Measurements from ENCODE around the gene DSCAML1.

The DSCAML1 gene

GRCh38 chr11:117544130-117544800 is 252.8 kb downstream of the DSCAML1 start:
- peak; percentile 31 for DNase-seq

- DNase-seq: no peak
These were observed 255.8 kb downstream of the DSCAML1 start for GRCh38 chr11:117541211-117541610.

DNA sequence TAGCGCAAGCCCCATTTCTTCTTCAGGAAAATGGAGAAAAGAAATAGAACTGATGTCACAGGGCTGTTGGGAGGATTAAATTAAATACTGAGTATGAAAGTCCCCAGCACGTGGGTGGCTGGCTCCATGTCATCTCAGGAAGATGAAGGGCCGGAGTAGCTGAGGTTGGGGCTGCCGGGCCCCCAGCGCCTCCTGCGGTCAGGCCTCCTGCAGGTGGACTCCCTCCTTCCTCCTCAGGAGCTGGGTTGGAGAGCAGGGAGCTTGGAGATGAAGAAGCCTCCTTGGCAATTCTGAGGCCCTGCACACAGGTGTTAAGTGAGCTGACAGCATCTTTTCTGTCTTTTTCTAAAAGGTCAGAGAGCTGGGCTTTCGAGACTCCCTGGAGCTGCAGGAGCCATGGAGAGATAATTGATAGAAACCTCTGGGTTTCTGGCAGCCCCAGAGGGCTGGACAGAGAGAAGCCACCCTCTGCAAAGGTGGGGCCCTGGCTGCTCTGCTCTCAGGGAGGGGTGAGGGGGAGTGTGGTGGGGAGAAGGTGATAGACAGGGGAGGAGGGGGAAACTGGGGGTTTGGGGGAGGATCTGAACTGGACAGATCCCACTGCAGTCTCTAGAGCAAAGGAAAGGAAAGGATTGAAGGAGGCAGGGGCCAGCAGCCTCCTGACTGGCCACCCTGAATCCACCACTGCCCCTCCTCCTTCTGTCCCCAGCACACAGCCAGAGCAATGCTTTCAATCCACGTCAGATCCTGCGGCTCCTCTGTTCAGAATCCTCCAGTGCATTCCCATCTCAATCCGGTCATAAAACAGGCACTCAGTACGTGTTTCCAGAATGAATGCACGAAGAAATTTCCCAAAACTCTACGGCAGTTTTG is 258.5 kb downstream of the DSCAML1 start:
- peak; percentile 22 for DNase-seq

DNA sequence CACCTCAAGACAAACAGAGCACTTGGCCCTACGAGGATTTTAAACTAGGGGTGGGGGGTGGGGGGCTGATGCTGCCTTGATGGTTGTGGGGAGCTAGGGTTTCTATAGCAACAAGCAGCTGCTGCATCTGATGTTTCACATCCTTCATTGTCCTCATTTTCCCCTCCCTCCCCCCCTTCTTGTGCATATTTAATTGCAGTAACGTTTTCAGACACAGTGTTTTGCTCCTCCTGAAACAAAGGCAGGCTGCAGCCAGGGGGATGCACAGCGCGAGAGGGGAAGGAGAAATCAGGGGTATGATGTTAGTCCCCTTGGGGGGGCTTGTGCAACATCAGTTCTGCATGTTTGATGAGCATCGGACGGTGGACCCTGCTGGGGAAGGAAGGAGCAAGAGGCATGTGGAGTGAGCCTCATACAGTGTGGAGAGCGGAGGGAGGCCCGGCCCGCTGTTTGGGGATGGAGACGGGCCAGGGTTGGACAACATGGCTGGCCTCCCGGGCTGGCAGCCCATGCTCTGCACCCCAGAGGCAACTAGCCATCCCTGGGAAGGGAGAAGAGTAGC is 261.1 kb downstream of the DSCAML1 start:
- DNase-seq: peak; percentile 44

GRCh38 chr11:117535201-117535849 is 261.7 kb downstream of the DSCAML1 start:
- DNase-seq: peak; percentile 72

- DNase-seq: no peak
These were observed 264.4 kb downstream of the DSCAML1 start for GRCh38 chr11:117532568-117532967.

DNA sequence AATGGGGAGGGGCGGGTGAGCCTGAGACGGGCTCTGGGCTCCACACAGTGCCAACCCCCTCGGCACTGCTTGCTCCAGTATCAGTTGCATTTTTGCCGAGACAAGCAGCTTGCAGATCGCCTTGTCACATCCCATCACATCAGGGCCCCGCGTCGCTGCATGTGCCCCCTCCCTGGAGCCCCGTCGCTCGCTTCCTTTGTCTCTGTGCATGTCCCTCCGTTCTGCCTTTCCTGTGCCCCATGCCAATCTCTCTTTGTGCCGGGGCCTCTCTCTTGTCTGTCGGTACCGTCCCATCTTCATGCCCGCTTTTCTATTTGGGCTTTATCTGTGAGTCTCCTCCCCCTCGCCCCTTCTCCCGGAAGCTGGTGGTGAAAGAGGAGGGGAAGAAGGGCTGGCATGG is 267.2 kb downstream of the DSCAML1 start:
- no peak for DNase-seq

DNA sequence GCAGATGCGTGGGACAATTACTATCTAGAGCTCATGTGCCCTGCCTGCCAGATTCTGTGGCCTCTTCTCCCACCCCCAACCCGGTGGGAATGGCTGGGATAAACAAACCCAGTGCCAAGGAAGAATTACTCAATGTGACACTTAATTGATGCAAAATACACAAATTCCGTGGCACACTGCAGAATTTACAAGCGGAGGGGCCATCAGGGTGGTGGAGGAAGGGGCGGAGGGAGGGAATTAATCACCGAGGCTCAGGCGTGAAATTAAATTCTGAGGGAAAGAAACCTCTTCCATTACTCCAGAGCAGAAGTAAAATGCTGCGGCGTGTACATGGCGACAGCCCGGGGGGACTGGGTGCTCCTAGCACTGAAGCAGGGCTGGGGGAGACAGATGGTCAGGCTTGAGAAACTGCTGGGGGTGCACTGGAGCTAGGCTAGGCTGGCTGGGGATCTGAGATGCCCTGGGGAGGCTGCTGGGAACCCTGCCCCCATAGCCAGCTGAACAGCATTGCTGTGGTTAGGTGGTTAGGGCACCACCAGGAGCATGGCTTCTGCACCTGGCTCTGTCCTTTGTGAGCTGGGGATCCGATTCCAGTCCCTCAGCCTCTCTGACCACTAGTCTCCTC is 268.8 kb downstream of the DSCAML1 start:
- DNase-seq: peak; percentile 87

DNA sequence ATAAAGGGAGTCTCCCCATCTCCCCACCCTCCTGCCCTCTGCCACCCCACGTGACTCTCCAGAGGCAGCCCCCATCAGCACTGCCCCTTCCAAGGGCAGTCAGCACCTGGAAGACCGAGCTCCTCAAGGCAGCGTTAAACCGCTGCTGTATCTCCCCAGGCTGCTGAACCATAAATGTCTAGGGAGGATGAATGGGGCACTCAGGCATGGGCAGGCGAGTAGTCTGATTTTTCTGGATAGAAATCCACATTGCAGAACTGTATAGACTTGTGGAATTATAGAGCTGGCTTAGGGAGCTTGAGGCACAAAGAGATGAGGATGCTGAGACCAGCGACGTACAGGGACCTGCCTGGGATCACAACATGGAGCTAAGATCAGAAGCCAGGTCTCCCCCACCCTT is 269.7 kb downstream of the DSCAML1 start:
- DNase-seq: no peak

GRCh38 chr11:117525866-117526542 is 271.0 kb downstream of the DSCAML1 start:
- no peak for DNase-seq

- DNase-seq: no peak
These were observed 272.4 kb downstream of the DSCAML1 start for GRCh38 chr11:117524468-117525183.

DNA sequence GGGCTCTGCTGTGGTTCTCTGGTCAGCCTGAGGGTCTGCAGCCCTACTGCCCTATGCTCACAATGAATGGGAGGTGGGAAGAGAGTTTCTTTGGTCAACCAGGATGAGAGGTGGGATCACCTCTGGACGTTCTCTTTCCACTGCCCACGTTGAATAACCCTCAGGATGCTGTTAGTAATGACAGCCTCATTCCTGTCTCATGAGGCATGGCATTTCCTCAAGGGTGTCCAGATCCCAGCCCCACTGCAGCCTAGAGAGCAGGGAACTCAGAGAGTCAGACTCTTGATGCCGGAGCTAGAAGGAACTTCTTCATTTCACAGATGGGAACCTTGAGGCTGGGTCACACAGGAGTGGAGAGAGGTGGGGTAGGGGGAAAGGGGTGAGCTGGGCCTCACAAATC is 273.3 kb downstream of the DSCAML1 start:
- no peak for DNase-seq

DNA sequence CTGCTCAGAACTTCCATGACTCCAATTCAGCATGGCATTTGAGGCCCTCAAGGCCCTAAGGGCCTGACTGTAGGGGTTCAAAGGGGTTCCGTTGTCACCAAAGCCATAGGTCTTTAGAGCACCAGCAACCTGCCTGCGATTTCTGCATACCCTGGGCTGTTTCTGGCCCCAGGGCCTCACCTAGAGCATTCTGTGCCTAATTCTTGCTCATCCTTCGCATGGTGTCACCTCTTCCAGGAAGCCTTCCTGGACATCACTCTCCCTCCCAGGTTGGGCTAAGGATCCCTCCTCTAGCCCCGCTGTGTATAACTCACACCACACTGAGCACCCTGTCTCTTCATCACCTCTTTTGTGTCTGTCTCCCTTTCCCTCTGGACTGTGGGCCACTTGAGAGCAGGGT is 275.0 kb downstream of the DSCAML1 start:
- DNase-seq: no peak

DNA sequence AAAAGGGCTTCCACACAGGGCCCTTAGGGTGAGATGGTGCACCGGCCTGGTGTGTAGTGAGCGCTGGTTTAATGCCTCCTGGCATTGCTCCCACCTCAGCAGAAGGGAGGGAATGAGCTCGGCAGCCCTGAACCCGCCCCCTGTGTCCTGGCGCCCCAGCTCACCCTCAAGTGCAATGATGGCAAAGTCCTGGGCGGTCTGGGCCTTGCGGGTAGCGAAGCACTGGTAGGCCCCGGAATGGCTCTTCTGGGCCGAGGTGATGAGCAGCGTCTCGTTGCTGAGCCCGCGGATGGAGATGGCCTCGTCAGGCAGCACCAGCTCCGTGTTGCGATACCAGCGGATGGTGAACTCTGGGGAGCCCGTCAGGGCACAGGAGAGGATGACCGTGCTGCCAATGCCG is 276.1 kb downstream of the DSCAML1 start:
- no peak for DNase-seq

GRCh38 chr11:117520201-117520600 is 276.8 kb downstream of the DSCAML1 start:
- peak; percentile 29 for DNase-seq

- no peak for DNase-seq
These were observed 277.4 kb downstream of the DSCAML1 start for GRCh38 chr11:117519590-117519989.

GRCh38 chr11:117519170-117519569 is 277.8 kb downstream of the DSCAML1 start:
- no peak for DNase-seq

GRCh38 chr11:117518455-117518854 is 278.6 kb downstream of the DSCAML1 start:
- DNase-seq: no peak

- DNase-seq: no peak
These were observed 279.9 kb downstream of the DSCAML1 start for GRCh38 chr11:117517097-117517496.

- DNase-seq: no peak
These were observed 280.9 kb downstream of the DSCAML1 start for GRCh38 chr11:117515892-117516787.

GRCh38 chr11:117514256-117514655 is 282.8 kb downstream of the DSCAML1 start:
- DNase-seq: no peak

All from NCI-H69 (cell line).